K562 (cell line): Measurements from ENCODE around the gene FAM53B. TPM values are rescaled to one million over a fixed set of nuclear protein-coding genes. Genes with fewer than 3 reads are reported as not detected.

ENCODE experiments used
- HCFC1 ChIP-seq: IDR thresholded peaks from 2 replicates; pipeline ENCODE4 v1.6.1; 2012; ENCODE audit warnings: low read depth, low read length, improper control_type of control experiment
- MCM5 ChIP-seq: fragments of 450-650 bp; IDR thresholded peaks from 2 replicates; pipeline ENCODE4 v1.6.1; 2016; ENCODE audit warnings: low read depth
- MIER1 ChIP-seq: fragments of 450-650 bp; IDR thresholded peaks from 2 replicates; pipeline ENCODE4 v1.6.1; 2016; ENCODE audit warnings: antibody characterized with exemption, mild to moderate bottlenecking, low read depth
- RUNX1 ChIP-seq: sonication (generic); IDR thresholded peaks from 2 replicates; pipeline ENCODE4 v1.6.1; 2016; ENCODE audit warnings: antibody characterized with exemption, low read depth
- ZNF41 ChIP-seq: fragments of 250-450 bp; sonication (Bioruptor Pico); conservative IDR thresholded peaks from 2 replicates; pipeline ENCODE4 v1.4.0; 2020; ENCODE audit warnings: mild to moderate bottlenecking
- ZNF592 ChIP-seq: fragments of 450-650 bp; IDR thresholded peaks from 2 replicates; pipeline ENCODE4 v1.6.1; 2017; ENCODE audit warnings: antibody characterized with exemption, mild to moderate bottlenecking
- polyA plus RNA-seq, 8 experiments: library from polyadenylated mRNA; depleted of rRNA in 4 of 8; stranded (reverse) in 5 of 8; unstranded in 3 of 8; fragments of >200 nt; fragmentation: Nextera tagmentation in 2 of 8; fragmentation: Illumina TruSeq in 1 of 8; extraction: Ambion mirVana in 2 of 8; extraction: Trizol in 1 of 8; gene quantifications; 2 replicates each; pipeline versions ENCODE4 v1.2.1 to v1.2.3, GENCODE V29; 2011 to 2014; ENCODE audit warnings: inconsistent platforms in 1 of 8, missing spikeins in 1 of 8
- total RNA-seq, 7 experiments: library from RNA; depleted of rRNA in 6 of 7; stranded (reverse); fragments of >200 nt in 6 of 7; fragmentation: Illumina TruSeq in 2 of 7; extraction: Trizol in 2 of 7; gene quantifications; 2 replicates each; pipeline versions ENCODE4 v1.2.1 to v1.2.3, GENCODE V29; 2011 to 2021; ENCODE audit warnings: low replicate concordance in 1 of 7
- TF ChIP-seq, protein P1 (sequence below): fragments of 450-650 bp; formaldehyde crosslinking; IDR thresholded peaks from 2 replicates; pipeline ENCODE4 v1.4.0; 2020; ENCODE audit warnings: mild to moderate bottlenecking, moderate library complexity
- TF ChIP-seq, protein P2 (sequence below): fragments of 450-650 bp; IDR thresholded peaks from 2 replicates; pipeline ENCODE4 v1.6.1; 2016

The FAM53B gene
- total and polyA plus RNA-seq, 9 of the 15 experiments (the other 6 are each of a cell fraction or from before 2014, with no cell fraction given): 0.03 to 16.5 (median 5.0) TPM

DNA sequence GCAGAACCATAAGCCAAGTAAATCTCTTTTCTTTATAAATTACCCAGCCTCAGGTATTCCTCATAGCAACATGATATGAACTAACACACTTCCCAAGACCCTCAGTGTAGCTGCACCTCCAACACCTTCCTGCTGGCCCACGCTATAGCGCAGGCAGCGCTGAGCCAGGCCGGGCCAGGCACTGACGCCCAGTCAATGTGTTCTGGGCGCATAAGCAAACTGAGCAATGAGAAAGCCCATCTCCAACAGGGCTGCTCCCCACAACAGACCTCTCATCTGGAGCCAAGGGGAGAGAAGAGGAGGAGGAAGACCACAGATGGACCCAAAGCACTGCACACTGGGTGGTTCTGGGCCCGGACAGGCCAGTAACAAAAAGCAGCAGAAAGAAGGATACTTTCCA is 40.8 kb downstream of the FAM53B start (continued):
- TF ChIP-seq, protein P1, sequence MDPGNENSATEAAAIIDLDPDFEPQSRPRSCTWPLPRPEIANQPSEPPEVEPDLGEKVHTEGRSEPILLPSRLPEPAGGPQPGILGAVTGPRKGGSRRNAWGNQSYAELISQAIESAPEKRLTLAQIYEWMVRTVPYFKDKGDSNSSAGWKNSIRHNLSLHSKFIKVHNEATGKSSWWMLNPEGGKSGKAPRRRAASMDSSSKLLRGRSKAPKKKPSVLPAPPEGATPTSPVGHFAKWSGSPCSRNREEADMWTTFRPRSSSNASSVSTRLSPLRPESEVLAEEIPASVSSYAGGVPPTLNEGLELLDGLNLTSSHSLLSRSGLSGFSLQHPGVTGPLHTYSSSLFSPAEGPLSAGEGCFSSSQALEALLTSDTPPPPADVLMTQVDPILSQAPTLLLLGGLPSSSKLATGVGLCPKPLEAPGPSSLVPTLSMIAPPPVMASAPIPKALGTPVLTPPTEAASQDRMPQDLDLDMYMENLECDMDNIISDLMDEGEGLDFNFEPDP (CRISPR knock-in tag): no peak
- TF ChIP-seq, protein P2, sequence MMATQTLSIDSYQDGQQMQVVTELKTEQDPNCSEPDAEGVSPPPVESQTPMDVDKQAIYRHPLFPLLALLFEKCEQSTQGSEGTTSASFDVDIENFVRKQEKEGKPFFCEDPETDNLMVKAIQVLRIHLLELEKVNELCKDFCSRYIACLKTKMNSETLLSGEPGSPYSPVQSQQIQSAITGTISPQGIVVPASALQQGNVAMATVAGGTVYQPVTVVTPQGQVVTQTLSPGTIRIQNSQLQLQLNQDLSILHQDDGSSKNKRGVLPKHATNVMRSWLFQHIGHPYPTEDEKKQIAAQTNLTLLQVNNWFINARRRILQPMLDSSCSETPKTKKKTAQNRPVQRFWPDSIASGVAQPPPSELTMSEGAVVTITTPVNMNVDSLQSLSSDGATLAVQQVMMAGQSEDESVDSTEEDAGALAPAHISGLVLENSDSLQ: no peak
- TF ChIP-seq ZNF592 (no peak), HCFC1 (no peak), ZNF41 (CRISPR knock-in tag) (no peak), RUNX1 (no peak), MIER1 (no peak), MCM5 (no peak)
